ENCODE results near the gene ZPR1.
"Not testable (repeated sequence)": the region's sequence is repeated elsewhere in the genome, so short reads cannot be mapped to it uniquely, and the experiment has no call there.

ZPR1 gene, protein sequence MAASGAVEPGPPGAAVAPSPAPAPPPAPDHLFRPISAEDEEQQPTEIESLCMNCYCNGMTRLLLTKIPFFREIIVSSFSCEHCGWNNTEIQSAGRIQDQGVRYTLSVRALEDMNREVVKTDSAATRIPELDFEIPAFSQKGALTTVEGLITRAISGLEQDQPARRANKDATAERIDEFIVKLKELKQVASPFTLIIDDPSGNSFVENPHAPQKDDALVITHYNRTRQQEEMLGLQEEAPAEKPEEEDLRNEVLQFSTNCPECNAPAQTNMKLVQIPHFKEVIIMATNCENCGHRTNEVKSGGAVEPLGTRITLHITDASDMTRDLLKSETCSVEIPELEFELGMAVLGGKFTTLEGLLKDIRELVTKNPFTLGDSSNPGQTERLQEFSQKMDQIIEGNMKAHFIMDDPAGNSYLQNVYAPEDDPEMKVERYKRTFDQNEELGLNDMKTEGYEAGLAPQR

DNA sequence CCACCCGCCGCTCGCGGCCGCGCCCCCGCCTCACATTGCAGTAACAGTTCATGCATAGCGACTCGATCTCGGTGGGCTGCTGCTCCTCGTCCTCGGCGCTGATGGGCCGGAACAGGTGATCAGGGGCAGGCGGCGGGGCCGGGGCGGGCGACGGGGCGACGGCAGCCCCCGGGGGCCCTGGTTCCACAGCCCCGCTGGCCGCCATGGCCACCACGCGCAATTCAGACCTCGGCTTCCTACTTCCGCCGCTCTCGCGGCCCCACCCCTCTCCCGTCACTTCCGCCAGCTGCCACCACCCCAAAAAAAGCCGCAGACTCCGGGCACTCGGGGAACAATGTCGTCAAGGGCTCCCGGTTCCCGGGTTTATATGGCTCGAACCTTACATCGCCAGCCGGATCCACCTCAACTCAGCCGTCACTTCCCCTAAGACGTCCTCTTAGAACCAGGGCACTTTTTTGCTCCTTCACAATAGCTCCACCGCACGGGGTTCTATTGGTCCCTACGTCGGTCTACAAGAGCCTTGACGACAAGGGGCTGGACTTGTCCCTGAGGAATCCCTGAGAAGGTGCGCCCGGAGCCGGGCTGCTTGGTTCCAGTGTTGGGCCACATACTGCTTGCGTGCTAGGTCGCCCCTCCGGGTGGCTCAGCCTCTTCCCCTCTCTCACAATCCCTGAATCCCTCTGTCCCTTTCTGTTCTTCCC lies at the start of gene ZPR1:
Gene ZPR1 (minus strand): TSS at position 238 of the 701 bp plus-strand sequence. CDS start 33 bp downstream, at position 205.
- Histone ChIP-seq H3K4me1 (ENCODE audit: insufficient read depth, low read length) (no peaks in the 10 kb centered on the region), H3K9me3 (ENCODE audit: control insufficient read depth, insufficient read depth, low read length) (no peaks in the 10 kb centered on the region), H3K9ac (ENCODE audit: low read depth, low read length) (peak within 1 kb of the TSS; percentile 95), H3K36me3 (ENCODE audit: insufficient read depth, low read length) (peaks cover 23% of the 10 kb centered on the region)

DNA sequence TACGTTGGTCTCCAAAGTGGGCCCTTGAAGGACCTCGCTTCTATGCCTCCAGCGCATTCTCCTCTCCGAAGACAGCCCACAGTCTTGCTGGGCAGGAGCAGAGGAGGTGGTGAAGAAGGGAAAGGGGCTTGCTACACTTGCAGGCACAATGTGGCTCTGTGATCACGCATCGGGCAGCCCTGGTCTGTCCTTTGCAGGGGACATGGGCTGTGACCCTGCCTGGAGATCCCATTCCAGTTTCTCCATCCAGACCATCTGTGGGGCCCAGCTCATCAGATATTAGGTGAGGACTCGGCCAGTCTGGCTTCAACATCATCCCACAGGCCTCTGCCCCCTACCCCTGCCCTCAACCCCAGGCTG lies 48.8 kb upstream of the ZPR1 start:
- Histone ChIP-seq H3K4me1 (ENCODE audit: insufficient read depth, low read length) (peaks cover 10% of the 10 kb centered on the region; the same call in 1 of the 2 replicates), H3K9ac (ENCODE audit: low read depth, low read length) (no peak overlapping the region), H3K36me3 (ENCODE audit: insufficient read depth, low read length) (no peaks in the 10 kb centered on the region)

DNA sequence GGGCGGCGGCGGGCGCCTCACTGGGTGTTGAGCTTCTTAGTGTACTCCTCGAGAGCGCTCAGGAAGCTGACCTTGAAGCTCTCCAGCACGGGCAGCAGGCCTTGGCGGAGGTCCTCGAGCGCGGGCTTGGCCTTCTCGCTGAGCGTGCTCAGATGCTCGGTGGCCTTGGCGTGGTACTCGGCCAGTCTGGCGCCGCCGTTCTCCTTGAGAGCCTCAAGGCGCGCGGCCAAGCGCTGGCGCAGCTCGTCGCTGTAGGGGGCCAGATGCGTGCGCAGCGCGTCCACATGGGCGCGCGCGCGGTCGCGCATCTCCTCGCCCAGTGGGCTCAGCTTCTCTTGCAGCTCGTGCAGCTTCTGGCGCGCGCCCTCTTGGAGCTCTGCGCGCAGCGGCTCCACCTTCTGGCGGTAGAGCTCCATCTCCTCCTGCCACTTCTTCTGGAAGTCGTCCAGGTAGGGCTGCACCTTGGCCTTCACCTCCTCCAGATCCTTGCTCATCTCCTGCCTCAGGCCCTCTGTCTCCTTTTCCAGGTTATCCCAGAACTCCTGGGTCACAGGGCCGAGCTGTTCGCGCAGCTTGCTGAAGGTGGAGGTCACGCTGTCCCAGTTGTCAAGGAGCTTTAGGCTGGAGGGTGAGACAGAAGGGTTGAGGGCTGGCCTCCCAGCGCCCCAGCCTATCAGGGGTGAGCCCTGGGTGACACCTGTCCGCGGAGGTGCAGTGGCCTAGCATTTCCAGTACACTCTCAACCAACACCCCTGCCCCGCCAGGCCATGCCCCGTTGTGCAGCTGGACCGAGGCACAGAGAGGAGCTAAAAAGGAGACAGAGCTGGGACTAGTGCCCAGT lies 48.2 kb upstream of the ZPR1 start:
- H3K9me3 ChIP-seq (ENCODE audit: control insufficient read depth, insufficient read depth, low read length) = no peaks in the 10 kb centered on the region
- H3K36me3 ChIP-seq (ENCODE audit: insufficient read depth, low read length) = no peaks in the 10 kb centered on the region
- H3K9ac ChIP-seq (ENCODE audit: low read depth, low read length) = peak overlapping the region; percentile 41; the same call in 1 of the 2 replicates
- H3K4me1 ChIP-seq (ENCODE audit: insufficient read depth, low read length) = peaks cover 10% of the 10 kb centered on the region; the same call in 1 of the 2 replicates

More for the DNA sequence above, 48.8 kb upstream of the ZPR1 start:
- H3K9me3 ChIP-seq (ENCODE audit: control insufficient read depth, insufficient read depth, low read length) = no peaks in the 10 kb centered on the region

DNA sequence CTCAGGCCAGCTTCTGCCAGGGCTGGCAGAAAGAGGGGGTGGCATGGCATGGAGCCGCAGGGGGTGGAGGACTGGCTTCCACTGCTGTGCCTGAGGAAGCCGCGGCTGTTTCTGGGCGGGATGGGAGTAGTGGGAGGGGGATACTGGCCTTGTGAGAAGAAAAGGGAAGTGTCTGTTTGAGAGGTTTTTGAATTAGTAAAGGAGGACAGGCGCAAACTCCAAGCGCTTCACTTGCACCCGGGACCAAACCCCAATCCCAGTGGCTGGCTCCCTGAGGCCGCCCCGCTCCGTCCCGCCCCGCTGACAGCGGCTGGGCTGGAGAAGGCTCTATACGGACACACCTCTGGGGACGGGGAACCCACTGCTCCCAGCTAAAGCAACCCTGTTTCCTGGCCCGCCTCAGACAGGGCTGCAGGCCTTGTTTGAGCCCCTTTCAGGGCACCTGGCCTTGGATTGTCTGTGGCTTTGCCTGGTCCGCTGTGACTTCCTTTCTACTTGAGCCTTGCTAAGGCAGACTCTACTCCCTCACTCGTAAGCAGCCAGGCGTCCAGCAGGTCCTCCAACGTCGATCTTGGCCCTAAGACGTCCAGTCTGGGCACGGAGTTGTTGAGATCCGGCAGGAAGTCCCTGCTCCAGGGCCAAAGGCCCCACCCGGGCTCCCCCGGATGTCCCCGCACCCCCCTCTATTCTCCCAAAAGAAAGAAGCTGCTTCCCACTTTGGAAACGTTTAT lies 47.4 kb upstream of the ZPR1 start:
- Histone ChIP-seq H3K9me3 (ENCODE audit: control insufficient read depth, insufficient read depth, low read length) (no peaks in the 10 kb centered on the region), H3K4me1 (ENCODE audit: insufficient read depth, low read length) (peaks cover 10% of the 10 kb centered on the region; the same call in 1 of the 2 replicates), H3K36me3 (ENCODE audit: insufficient read depth, low read length) (no peaks in the 10 kb centered on the region), H3K9ac (ENCODE audit: low read depth, low read length) (peak overlapping the region; percentile 41)

DNA sequence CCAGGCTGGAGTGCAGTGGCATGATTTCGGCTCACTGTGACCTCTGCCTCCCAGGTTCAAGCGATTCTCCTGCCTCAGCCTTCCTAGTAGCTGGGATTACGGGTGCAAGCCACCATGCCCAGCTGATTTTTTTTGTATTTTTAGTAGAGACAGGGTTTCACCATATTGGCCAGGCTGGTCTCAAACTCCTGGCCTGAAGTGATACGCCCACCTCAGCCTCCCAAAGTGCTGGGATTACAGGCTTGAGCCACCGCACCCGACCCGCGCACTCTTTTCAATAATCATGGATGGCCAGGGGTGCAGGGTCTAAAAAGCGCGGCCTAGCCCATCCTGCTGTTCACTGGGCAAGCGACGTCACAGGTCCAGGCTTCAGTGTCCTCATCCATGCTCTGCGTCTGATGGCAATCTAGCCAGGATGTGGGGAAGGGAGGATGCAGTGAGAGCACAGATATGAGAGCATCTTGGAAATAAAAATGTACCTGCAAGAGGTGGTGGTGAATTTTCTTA lies 46.8 kb upstream of the ZPR1 start:
- H3K9ac ChIP-seq (ENCODE audit: low read depth, low read length); H3K9me3 ChIP-seq (ENCODE audit: control insufficient read depth, insufficient read depth, low read length); H3K36me3 ChIP-seq (ENCODE audit: insufficient read depth, low read length): not testable (repeated sequence)
- H3K4me1 ChIP-seq (ENCODE audit: insufficient read depth, low read length) = peaks cover 12% of the 10 kb centered on the region; the same call in 1 of the 2 replicates

DNA sequence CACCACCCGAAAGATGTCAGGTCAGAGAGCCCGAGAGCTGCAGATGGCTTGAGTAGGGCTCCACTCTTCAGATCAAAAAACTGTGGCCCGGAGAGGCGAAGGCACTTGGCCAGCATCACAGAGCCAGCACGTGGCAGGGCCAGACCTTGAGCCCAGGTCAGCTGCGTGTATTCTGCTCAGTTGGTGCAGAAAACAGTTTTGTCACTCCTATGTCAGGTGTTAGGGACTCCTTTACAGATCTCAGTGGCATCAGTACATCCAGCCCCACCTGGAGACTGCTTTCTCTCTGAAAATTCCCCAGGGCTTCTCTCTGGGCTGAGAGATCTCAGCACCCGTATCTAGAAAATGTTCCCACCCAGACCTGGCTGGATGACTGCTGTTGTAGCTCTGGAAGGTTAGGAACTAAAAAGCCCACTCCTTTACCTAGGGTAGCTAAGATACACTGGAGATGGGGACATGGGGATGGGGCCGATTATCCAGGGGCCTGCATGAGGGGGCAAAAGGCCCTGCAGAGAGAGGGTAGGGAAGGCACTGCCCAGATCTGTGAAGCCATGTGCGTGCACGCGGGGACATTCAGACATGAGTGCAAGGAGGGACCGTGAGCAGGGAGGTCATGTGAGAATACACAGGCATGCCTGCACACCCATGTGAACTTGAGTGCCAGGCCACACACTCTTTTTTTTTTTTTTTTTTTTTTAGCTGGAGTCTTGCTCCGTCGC lies 46.2 kb upstream of the ZPR1 start:
- H3K9me3 ChIP-seq (ENCODE audit: control insufficient read depth, insufficient read depth, low read length) = no peaks in the 10 kb centered on the region
- peaks cover 16% of the 10 kb centered on the region; the same call in 1 of the 2 replicates for H3K4me1 ChIP-seq (ENCODE audit: insufficient read depth, low read length)
- H3K9ac ChIP-seq (ENCODE audit: low read depth, low read length) = no peak overlapping the region
- H3K36me3 ChIP-seq (ENCODE audit: insufficient read depth, low read length) = no peaks in the 10 kb centered on the region

DNA sequence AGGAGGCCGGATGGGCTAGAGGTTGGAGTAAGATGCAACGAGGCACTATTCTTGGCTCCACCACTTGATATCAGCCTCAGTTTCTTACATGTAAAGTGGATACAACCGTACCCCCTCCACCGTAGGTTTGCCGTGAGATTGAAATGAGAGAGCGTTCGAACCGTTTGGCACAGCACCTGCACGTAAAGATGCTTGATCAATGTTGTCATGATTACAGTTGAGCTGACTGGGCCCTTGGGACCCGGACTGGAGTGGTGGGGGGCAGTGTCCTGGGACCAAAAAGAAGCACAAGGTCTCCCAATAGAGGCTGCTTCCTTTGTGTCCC lies 45.6 kb upstream of the ZPR1 start:
- Histone ChIP-seq H3K9me3 (ENCODE audit: control insufficient read depth, insufficient read depth, low read length) (no peaks in the 10 kb centered on the region), H3K4me1 (ENCODE audit: insufficient read depth, low read length) (peaks cover 16% of the 10 kb centered on the region; the same call in 1 of the 2 replicates), H3K36me3 (ENCODE audit: insufficient read depth, low read length) (no peaks in the 10 kb centered on the region), H3K9ac (ENCODE audit: low read depth, low read length) (no peak overlapping the region)

DNA sequence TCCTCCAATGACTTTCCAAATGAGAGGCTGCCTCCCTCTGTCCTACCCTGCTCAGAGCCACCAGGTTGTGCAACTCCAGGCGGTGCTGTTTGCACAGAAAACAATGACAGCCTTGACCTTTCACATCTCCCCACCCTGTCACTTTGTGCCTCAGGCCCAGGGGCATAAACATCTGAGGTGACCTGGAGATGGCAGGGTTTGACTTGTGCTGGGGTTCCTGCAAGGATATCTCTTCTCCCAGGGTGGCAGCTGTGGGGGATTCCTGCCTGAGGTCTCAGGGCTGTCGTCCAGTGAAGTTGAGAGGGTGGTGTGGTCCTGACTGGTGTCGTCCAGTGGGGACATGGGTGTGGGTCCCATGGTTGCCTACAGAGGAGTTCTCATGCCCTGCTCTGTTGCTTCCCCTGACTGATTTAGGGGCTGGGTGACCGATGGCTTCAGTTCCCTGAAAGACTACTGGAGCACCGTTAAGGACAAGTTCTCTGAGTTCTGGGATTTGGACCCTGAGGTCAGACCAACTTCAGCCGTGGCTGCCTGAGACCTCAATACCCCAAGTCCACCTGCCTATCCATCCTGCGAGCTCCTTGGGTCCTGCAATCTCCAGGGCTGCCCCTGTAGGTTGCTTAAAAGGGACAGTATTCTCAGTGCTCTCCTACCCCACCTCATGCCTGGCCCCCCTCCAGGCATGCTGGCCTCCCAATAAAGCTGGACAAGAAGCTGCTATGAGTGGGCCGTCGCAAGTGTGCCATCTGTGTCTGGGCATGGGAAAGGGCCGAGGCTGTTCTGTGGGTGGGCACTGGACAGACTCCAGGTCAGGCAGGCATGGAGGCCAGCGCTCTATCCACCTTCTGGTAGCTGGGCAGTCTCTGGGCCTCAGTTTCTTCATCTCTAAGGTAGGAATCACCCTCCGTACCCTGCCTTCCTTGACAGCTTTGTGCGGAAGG lies 44.8 kb upstream of the ZPR1 start:
- peaks cover 9% of the 10 kb centered on the region; the same call in 1 of the 2 replicates for H3K4me1 ChIP-seq (ENCODE audit: insufficient read depth, low read length)
- no peaks in the 10 kb centered on the region for H3K9me3 ChIP-seq (ENCODE audit: control insufficient read depth, insufficient read depth, low read length)
- no peak overlapping the region for H3K9ac ChIP-seq (ENCODE audit: low read depth, low read length)
- H3K36me3 ChIP-seq (ENCODE audit: insufficient read depth, low read length) = no peaks in the 10 kb centered on the region

DNA sequence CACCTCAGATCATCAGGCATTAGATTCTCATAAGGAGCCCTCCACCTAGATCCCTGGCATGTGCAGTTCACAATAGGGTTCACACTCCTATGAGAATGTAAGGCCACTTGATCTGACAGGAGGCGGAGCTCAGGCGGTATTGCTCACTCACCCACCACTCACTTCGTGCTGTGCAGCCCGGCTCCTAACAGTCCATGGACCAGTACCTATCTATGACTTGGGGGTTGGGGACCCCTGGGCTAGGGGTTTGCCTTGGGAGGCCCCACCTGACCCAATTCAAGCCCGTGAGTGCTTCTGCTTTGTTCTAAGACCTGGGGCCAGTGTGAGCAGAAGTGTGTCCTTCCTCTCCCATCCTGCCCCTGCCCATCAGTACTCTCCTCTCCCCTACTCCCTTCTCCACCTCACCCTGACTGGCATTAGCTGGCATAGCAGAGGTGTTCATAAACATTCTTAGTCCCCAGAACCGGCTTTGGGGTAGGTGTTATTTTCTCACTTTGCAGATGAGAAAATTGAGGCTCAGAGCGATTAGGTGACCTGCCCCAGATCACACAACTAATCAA lies 44.0 kb upstream of the ZPR1 start:
- Histone ChIP-seq H3K9me3 (ENCODE audit: control insufficient read depth, insufficient read depth, low read length) (no peaks in the 10 kb centered on the region), H3K36me3 (ENCODE audit: insufficient read depth, low read length) (no peaks in the 10 kb centered on the region), H3K9ac (ENCODE audit: low read depth, low read length) (no peak overlapping the region), H3K4me1 (ENCODE audit: insufficient read depth, low read length) (peaks cover 6% of the 10 kb centered on the region; the same call in 1 of the 2 replicates)

DNA sequence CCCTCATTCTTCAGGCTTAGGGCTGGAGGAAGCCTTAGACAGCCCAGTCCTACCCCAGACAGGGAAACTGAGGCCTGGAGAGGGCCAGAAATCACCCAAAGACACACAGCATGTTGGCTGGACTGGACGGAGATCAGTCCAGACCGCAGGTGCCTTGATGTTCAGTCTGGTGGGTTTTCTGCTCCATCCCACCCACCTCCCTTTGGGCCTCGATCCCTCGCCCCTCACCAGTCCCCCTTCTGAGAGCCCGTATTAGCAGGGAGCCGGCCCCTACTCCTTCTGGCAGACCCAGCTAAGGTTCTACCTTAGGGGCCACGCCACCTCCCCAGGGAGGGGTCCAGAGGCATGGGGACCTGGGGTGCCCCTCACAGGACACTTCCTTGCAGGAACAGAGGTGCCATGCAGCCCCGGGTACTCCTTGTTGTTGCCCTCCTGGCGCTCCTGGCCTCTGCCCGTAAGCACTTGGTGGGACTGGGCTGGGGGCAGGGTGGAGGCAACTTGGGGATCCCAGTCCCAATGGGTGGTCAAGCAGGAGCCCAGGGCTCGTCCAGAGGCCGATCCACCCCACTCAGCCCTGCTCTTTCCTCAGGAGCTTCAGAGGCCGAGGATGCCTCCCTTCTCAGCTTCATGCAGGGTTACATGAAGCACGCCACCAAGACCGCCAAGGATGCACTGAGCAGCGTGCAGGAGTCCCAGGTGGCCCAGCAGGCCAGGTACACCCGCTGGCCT lies 42.5 kb upstream of the ZPR1 start:
- no peaks in the 10 kb centered on the region for H3K9me3 ChIP-seq (ENCODE audit: control insufficient read depth, insufficient read depth, low read length)
- peaks cover 6% of the 10 kb centered on the region; the same call in 1 of the 2 replicates for H3K4me1 ChIP-seq (ENCODE audit: insufficient read depth, low read length)
- no peak overlapping the region for H3K9ac ChIP-seq (ENCODE audit: low read depth, low read length)
- H3K36me3 ChIP-seq (ENCODE audit: insufficient read depth, low read length) = no peaks in the 10 kb centered on the region

DNA sequence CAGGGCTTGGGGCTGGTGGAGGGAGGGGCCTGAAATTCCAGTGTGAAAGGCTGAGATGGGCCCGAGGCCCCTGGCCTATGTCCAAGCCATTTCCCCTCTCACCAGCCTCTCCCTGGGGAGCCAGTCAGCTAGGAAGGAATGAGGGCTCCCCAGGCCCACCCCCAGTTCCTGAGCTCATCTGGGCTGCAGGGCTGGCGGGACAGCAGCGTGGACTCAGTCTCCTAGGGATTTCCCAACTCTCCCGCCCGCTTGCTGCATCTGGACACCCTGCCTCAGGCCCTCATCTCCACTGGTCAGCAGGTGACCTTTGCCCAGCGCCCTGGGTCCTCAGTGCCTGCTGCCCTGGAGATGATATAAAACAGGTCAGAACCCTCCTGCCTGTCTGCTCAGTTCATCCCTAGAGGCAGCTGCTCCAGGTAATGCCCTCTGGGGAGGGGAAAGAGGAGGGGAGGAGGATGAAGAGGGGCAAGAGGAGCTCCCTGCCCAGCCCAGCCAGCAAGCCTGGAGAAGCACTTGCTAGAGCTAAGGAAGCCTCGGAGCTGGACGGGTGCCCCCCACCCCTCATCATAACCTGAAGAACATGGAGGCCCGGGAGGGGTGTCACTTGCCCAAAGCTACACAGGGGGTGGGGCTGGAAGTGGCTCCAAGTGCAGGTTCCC lies 41.8 kb upstream of the ZPR1 start, which contains the start of gene APOC3:
Gene APOC3 (plus strand): TSS at position 383 of the 659 bp plus-strand sequence. CDS start 676 bp downstream, outside the sequence.
- H3K4me1 ChIP-seq (ENCODE audit: insufficient read depth, low read length) = peaks cover 6% of the 10 kb centered on the region; the same call in 1 of the 2 replicates
- H3K36me3 ChIP-seq (ENCODE audit: insufficient read depth, low read length) = no peaks in the 10 kb centered on the region
- H3K9me3 ChIP-seq (ENCODE audit: control insufficient read depth, insufficient read depth, low read length) = no peaks in the 10 kb centered on the region
- H3K9ac ChIP-seq (ENCODE audit: low read depth, low read length) = no peak within 1 kb of the TSS
